Neutrophil (primary cell): ENCODE results near the gene SRXN1.
"Not testable (repeated sequence)": the region's sequence is repeated elsewhere in the genome, so short reads cannot be mapped to it uniquely, and the experiment has no call there.

Source experiments
- H3K27ac ChIP-seq: fragments of 200-600 bp; sonication (generic); 2 replicates; pipeline ENCODE4 v1.5.1; 2016; ENCODE audit warnings: mild to moderate bottlenecking, moderate library complexity
- H3K27me3 ChIP-seq: fragments of 200-600 bp; sonication (generic); 2 replicates; pipeline ENCODE4 v1.6.0; 2016; ENCODE audit warnings: mild to moderate bottlenecking
- H3K36me3 ChIP-seq: fragments of 200-600 bp; sonication (generic); 2 replicates; pipeline ENCODE4 v1.5.1; 2017
- H3K4me1 ChIP-seq, 2 experiments: fragments of 200-600 bp in 1 of 2; sonication (generic) in 1 of 2; 1 replicate in 1 of 2; 2 replicates in 1 of 2; pipeline versions ENCODE4 v1.5.1 to v1.6.1; 2013 to 2016; ENCODE audit warnings: low read depth in 1 of 2, low read length in 1 of 2, mild to moderate bottlenecking in 1 of 2, moderate library complexity in 1 of 2; ENCODE audit not compliant: control insufficient read depth in 1 of 2, insufficient read depth in 1 of 2
- H3K4me3 ChIP-seq, 2 experiments: fragments of 200-600 bp in 1 of 2; sonication (generic) in 1 of 2; 1 replicate in 1 of 2; 2 replicates in 1 of 2; pipeline ENCODE4 v1.5.1; 2013 to 2016; ENCODE audit warnings: low read depth in 1 of 2, low read length in 1 of 2, mild to moderate bottlenecking in 1 of 2, moderate library complexity in 1 of 2
- H3K9me3 ChIP-seq: fragments of 200-600 bp; sonication (generic); 2 replicates; pipeline ENCODE4 v1.5.1; 2016
- TF ChIP-seq, protein P1 (sequence below): fragments of 200-600 bp; sonication (generic); IDR thresholded peaks from 2 replicates; pipeline ENCODE4 v1.5.1; 2016; ENCODE audit warnings: antibody characterized with exemption

Gene SRXN1

DNA sequence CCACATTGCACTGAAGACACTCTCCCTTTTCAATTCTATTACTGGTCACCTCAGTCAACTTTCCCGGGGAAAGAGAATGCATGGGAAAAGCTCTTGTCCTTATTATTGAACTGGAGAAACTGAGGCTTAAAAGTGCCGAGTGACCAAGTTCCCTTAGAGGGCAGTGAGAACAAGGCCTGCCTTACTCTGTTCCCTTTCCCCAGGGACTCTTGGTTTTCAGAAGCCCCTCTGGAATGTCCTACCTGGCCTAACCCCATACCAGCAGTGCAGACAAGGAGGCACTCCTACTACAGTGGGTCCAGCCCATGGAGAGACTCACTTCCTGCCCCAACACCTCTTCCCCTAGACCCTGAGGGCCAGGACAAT, 6.1 kb downstream of the SRXN1 start:
- TF ChIP-seq, protein P1, sequence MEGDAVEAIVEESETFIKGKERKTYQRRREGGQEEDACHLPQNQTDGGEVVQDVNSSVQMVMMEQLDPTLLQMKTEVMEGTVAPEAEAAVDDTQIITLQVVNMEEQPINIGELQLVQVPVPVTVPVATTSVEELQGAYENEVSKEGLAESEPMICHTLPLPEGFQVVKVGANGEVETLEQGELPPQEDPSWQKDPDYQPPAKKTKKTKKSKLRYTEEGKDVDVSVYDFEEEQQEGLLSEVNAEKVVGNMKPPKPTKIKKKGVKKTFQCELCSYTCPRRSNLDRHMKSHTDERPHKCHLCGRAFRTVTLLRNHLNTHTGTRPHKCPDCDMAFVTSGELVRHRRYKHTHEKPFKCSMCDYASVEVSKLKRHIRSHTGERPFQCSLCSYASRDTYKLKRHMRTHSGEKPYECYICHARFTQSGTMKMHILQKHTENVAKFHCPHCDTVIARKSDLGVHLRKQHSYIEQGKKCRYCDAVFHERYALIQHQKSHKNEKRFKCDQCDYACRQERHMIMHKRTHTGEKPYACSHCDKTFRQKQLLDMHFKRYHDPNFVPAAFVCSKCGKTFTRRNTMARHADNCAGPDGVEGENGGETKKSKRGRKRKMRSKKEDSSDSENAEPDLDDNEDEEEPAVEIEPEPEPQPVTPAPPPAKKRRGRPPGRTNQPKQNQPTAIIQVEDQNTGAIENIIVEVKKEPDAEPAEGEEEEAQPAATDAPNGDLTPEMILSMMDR, result no peak

DNA sequence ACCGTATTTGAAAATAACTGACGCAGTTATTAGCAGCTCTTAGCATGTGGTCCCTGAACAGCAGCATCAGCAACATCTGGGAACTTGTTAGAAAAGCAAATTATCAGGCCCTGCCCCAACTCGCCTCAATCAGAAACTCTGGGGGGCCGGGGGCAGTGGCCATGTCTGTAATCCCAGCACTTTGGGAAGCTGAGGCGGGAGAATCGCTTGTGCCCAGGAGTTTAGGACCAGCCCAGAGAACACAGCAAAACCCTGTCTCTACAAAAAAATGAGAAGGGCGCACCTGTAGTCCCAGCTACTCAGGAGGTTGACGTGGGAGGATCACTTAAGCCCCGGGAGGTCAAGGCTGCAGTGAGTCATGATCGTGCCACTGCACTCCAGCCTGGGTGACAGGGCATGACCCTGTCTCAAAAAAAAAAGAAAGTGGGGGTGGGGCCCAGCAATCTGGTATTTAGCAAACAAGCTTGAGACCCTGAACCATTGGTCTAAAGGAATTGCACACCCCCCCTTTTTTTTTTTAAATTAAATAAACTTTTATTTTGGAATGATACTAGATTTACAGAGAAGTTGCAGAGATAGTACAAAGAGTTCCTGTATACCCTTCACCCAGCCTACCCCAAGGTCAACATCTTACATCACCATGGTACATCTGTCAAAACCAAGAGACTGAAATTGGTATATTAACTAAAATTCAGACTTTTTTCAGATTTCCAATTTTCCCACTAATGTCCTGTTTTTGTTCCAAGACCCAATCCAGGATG, 6.7 kb downstream of the SRXN1 start:
- H3K9me3 ChIP-seq, result no peaks in the 10 kb centered on the region
- peaks cover 0 to 10% of the 10 kb centered on the region in 2 experiments for H3K4me1 ChIP-seq
- TF ChIP-seq, protein P1, result no peak
- peaks cover 35% of the 10 kb centered on the region for H3K36me3 ChIP-seq
- no peak overlapping the region for H3K27ac ChIP-seq
- no peak overlapping the region for H3K4me3 ChIP-seq
- peaks cover 33% of the 10 kb centered on the region for H3K27me3 ChIP-seq

More for the DNA sequence above, 6.1 kb downstream of the SRXN1 start:
- Histone ChIP-seq H3K4me3 (no peak overlapping the region), H3K4me1 (peaks cover 4 to 14% of the 10 kb centered on the region in 2 experiments), H3K27me3 (peaks cover 29% of the 10 kb centered on the region), H3K9me3 (no peaks in the 10 kb centered on the region), H3K36me3 (peaks cover 35% of the 10 kb centered on the region), H3K27ac (no peak overlapping the region)

DNA sequence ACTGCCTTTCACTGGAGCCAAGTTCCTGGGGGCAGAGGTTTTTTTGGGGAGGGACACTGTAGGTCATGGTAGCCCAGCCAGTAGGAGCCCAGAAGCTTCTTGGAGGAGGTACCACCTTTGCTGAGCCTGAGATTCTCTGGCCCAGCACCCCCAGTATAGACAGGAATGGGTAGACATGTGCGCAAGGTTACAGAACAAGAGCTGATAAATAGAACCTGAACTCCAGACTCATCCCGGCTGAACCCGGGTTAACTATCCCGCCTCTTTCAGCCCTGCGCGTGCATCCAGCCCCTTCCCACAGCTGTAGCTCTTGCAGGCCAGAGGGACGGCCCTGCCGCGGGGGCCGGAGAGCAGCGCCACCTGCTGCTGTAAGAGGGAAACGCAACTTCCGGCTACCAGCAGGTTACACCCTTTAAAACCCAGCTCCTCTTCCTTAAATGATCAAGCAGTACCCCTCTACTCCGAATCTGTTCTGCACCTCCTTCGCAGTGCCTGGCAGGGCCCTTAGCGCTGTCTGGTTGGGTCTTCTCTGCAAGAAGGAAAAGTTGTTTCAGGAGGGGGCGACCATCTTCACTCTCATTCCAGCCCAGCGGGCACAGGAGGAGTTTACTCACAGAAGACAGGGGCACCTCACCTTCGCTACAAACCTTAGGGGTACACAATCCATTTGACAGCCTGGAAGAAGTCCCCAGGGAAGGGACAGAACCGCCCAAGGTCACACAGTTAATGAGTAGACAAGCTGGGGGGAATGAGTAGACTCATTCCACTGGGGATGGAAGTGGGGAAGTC, 7.5 kb downstream of the SRXN1 start:
- peaks cover 0 to 7% of the 10 kb centered on the region in 2 experiments for H3K4me1 ChIP-seq
- no peak overlapping the region for H3K4me3 ChIP-seq
- peaks cover 40% of the 10 kb centered on the region for H3K27me3 ChIP-seq
- no peak overlapping the region for H3K27ac ChIP-seq
- peaks cover 33% of the 10 kb centered on the region for H3K36me3 ChIP-seq
- no peaks in the 10 kb centered on the region for H3K9me3 ChIP-seq
- TF ChIP-seq, protein P1, result peak; percentile 93

DNA sequence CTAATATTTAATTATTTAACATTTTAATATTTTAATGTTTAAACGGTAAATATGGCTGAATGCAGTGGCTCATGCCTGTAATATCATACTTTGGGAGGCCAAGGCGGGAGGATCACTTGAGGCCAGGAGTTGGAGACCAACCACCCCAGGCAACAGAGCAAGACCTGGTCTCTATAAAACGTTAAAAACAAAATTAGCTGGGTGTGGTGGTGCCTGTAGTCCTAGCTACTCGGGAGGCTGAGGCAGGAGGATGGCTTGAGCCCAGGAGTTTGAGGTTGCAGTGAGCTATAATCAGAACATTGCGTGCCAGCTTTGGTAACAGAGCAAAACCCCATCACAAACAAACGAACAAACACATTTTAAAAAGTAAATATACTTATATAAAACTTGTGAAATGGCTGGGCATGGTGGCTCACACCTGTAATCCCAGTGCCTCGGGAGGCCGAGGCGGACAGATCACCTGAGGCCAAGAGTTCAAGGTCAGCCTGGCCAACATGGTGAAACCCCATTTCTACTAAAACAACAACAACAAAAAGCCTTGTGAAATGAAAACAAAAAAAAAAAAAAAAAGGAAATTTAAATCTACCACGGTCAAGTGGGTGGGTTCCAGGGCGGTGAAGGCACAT, 8.2 kb downstream of the SRXN1 start:
- Histone ChIP-seq H3K4me3 (no peak overlapping the region), H3K9me3 (no peaks in the 10 kb centered on the region), H3K27me3 (peaks cover 47% of the 10 kb centered on the region), H3K4me1 (peaks cover 0 to 7% of the 10 kb centered on the region in 2 experiments), H3K36me3 (peaks cover 26% of the 10 kb centered on the region), H3K27ac (no peak overlapping the region)
- TF ChIP-seq, protein P1, result no peak

DNA sequence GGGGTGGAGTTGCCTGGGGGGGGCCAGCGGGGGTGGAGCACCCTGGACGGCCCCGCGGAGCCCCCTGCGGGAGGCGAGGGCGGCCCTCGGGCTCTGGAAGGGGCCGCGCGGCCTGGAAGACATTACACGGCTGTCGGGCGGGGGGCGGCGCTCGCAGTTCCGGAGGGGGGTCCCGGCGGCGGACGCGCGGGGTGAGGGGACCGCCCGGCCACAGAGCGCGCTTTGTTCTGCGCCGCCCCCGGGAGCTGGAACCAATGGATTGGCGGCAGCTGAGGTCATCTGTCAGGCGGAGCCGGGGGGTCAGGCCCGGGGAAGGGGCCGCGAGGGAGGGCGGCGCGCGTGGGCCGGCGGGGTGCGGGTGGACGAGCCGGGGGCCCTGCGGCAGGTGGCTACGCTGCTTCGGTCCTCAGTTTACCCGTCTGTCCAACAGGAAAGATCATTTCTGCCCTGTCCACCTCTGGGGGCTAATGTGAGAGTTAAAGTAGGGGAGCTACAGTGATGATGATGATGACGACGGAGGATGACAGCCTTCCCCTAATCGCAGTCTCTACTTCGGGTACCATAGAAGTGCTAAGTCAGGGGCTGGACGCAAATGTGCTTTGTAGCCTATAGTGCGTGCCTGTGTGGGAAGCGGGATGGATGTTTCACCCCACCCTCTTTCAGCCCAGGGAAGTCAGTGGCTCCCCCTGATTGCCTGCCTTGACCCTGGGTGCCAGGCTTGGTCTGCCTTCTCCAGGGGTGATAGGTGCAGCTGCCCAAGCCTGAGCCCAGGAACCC, 10.4 kb downstream of the SRXN1 start:
- TF ChIP-seq, protein P1, result no peak
- Histone ChIP-seq H3K4me1 (peaks cover 0 to 7% of the 10 kb centered on the region in 2 experiments), H3K27ac (no peak overlapping the region), H3K27me3 (peaks cover 59% of the 10 kb centered on the region), H3K4me3 (no peak overlapping the region), H3K9me3 (no peaks in the 10 kb centered on the region), H3K36me3 (peaks cover 9% of the 10 kb centered on the region)

DNA sequence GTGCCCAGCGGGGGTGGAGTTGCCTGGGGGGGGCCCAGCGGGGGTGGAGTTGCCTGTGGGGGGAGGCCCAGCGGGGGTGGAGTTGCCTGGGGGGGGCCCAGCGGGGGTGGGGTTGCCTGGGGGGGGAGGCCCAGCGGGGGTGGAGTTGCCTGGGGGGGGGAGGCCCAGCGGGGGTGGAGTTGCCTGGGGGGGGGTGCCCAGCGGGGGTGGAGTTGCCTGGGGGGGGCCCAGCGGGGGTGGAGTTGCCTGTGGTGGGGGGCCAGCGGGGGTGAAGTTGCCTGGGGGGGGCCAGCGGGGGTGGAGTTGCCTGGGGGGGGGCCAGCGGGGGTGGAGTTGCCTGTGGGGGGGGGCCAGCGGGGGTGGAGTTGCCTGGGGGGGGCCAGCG, 11.0 kb downstream of the SRXN1 start:
- not testable (repeated sequence) for H3K27ac ChIP-seq, H3K36me3 ChIP-seq, H3K4me1 ChIP-seq, H3K9me3 ChIP-seq, H3K4me3 ChIP-seq
- peaks cover 59% of the 10 kb centered on the region for H3K27me3 ChIP-seq
